HEK293 (cell line): ENCODE data around the gene HIPK2.

Source experiments
- KLF1 ChIP-seq: fragments of 450-650 bp; formaldehyde crosslinking; IDR thresholded peaks from 2 replicates; pipeline ENCODE4 v1.5.1; 2016; ENCODE audit warnings: missing biosample characterization, missing genetic modification characterization
- SP2 ChIP-seq: fragments of 450-650 bp; formaldehyde crosslinking; IDR thresholded peaks from 2 replicates; pipeline ENCODE4 v1.5.1; 2016; ENCODE audit warnings: missing biosample characterization, missing genetic modification characterization
- ZBTB20 ChIP-seq: fragments of 450-650 bp; formaldehyde crosslinking; IDR thresholded peaks from 2 replicates; pipeline ENCODE4 v1.5.1; 2016; ENCODE audit warnings: missing biosample characterization, missing genetic modification characterization
- ZNF10 ChIP-seq: fragments of 450-650 bp; formaldehyde crosslinking; IDR thresholded peaks from 2 replicates; pipeline ENCODE4 v1.5.1; 2017; ENCODE audit warnings: missing biosample characterization, missing genetic modification characterization
- ZNF311 ChIP-seq: fragments of 450-650 bp; formaldehyde crosslinking; IDR thresholded peaks from 2 replicates; pipeline ENCODE4 v1.5.1; 2017; ENCODE audit warnings: missing biosample characterization, missing genetic modification characterization, borderline replicate concordance
- ZNF404 ChIP-seq: fragments of 450-650 bp; formaldehyde crosslinking; IDR thresholded peaks from 2 replicates; pipeline ENCODE4 v1.5.1; 2017; ENCODE audit warnings: missing biosample characterization, missing genetic modification characterization
- ZNF768 ChIP-seq: fragments of 450-650 bp; formaldehyde crosslinking; IDR thresholded peaks from 2 replicates; pipeline ENCODE4 v1.5.1; 2018; ENCODE audit warnings: missing biosample characterization, mild to moderate bottlenecking, missing genetic modification characterization
- TF ChIP-seq, protein P1 (sequence below): IDR thresholded peaks from 2 replicates; pipeline ENCODE4 v1.6.1; 2011; ENCODE audit warnings: mild to moderate bottlenecking, low read depth, low read length, borderline replicate concordance
- TF ChIP-seq, protein P2 (sequence below): fragments of 450-650 bp; formaldehyde crosslinking; IDR thresholded peaks from 2 replicates; pipeline ENCODE4 v1.5.1; 2016; ENCODE audit warnings: missing biosample characterization, missing genetic modification characterization
- TF ChIP-seq, protein P3 (sequence below): fragments of 450-650 bp; formaldehyde crosslinking; IDR thresholded peaks from 2 replicates; pipeline ENCODE4 v1.5.1; 2016; ENCODE audit warnings: missing biosample characterization, missing genetic modification characterization, low read depth
- TF ChIP-seq, protein P4 (sequence below): fragments of 450-650 bp; formaldehyde crosslinking; IDR thresholded peaks from 2 replicates; pipeline ENCODE4 v1.5.1; 2017; ENCODE audit warnings: missing biosample characterization, missing genetic modification characterization

DNA sequence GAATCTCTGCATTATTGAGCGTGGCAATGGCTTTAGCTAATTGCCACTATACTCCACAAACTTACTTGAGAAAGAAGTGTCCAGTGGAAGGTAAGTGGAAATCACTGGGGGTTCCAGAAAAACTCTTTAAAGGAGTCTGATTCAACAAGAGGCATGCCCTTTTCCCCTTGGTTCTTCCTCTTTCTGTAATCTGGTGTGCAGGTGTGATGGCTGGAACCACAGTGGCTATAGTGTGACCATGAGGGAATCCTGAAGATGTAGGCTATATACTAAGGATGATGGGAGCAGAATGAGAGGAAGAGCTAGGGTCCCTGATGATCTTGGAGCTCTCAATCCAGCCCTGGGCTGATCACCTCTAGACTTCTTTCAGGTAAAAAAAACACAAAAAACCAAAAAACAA is 256.4 kb downstream of the HIPK2 start:
- TF ChIP-seq, protein P1, sequence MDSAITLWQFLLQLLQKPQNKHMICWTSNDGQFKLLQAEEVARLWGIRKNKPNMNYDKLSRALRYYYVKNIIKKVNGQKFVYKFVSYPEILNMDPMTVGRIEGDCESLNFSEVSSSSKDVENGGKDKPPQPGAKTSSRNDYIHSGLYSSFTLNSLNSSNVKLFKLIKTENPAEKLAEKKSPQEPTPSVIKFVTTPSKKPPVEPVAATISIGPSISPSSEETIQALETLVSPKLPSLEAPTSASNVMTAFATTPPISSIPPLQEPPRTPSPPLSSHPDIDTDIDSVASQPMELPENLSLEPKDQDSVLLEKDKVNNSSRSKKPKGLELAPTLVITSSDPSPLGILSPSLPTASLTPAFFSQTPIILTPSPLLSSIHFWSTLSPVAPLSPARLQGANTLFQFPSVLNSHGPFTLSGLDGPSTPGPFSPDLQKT, result no peak
- TF ChIP-seq, protein P2, sequence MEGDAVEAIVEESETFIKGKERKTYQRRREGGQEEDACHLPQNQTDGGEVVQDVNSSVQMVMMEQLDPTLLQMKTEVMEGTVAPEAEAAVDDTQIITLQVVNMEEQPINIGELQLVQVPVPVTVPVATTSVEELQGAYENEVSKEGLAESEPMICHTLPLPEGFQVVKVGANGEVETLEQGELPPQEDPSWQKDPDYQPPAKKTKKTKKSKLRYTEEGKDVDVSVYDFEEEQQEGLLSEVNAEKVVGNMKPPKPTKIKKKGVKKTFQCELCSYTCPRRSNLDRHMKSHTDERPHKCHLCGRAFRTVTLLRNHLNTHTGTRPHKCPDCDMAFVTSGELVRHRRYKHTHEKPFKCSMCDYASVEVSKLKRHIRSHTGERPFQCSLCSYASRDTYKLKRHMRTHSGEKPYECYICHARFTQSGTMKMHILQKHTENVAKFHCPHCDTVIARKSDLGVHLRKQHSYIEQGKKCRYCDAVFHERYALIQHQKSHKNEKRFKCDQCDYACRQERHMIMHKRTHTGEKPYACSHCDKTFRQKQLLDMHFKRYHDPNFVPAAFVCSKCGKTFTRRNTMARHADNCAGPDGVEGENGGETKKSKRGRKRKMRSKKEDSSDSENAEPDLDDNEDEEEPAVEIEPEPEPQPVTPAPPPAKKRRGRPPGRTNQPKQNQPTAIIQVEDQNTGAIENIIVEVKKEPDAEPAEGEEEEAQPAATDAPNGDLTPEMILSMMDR (tag by site-specific recombination), result no peak
- TF ChIP-seq ZBTB20 (tag by site-specific recombination) (no peak), SP2 (tag by site-specific recombination) (no peak), ZNF768 (tag by site-specific recombination) (no peak), ZNF404 (tag by site-specific recombination) (no peak), ZNF311 (tag by site-specific recombination) (no peak), KLF1 (tag by site-specific recombination) (no peak), ZNF10 (tag by site-specific recombination) (no peak)
- TF ChIP-seq, protein P3, sequence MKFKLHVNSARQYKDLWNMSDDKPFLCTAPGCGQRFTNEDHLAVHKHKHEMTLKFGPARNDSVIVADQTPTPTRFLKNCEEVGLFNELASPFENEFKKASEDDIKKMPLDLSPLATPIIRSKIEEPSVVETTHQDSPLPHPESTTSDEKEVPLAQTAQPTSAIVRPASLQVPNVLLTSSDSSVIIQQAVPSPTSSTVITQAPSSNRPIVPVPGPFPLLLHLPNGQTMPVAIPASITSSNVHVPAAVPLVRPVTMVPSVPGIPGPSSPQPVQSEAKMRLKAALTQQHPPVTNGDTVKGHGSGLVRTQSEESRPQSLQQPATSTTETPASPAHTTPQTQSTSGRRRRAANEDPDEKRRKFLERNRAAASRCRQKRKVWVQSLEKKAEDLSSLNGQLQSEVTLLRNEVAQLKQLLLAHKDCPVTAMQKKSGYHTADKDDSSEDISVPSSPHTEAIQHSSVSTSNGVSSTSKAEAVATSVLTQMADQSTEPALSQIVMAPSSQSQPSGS, result no peak
- TF ChIP-seq, protein P4, sequence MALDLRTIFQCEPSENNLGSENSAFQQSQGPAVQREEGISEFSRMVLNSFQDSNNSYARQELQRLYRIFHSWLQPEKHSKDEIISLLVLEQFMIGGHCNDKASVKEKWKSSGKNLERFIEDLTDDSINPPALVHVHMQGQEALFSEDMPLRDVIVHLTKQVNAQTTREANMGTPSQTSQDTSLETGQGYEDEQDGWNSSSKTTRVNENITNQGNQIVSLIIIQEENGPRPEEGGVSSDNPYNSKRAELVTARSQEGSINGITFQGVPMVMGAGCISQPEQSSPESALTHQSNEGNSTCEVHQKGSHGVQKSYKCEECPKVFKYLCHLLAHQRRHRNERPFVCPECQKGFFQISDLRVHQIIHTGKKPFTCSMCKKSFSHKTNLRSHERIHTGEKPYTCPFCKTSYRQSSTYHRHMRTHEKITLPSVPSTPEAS (tag by site-specific recombination), result no peak
